Mucosa of rectum (tissue), 2 donors: ENCODE results near the gene PPAN.

ENCODE experiments used
- H3K27ac ChIP-seq, 2 donors: one replicate each; pipeline ENCODE4 v1.7.0; 2013; ENCODE audit warnings: inconsistent platforms in 2 of 2, low read depth in 2 of 2, low read length in 2 of 2
- H3K27me3 ChIP-seq, 2 donors: one replicate each; pipeline ENCODE4 v1.7.0; 2013; ENCODE audit warnings: low read length in 2 of 2; ENCODE audit not compliant: control insufficient read depth in 2 of 2, insufficient read depth in 2 of 2
- H3K36me3 ChIP-seq, 2 donors: one replicate each; pipeline ENCODE4 v1.7.0; 2013; ENCODE audit warnings: low read length in 2 of 2; ENCODE audit not compliant: control insufficient read depth in 2 of 2, insufficient read depth in 2 of 2
- H3K4me1 ChIP-seq, 2 donors: one replicate each; pipeline ENCODE4 v1.7.0; 2013; ENCODE audit warnings: low read length in 2 of 2, mild to moderate bottlenecking in 1 of 2; ENCODE audit not compliant: control insufficient read depth in 2 of 2, insufficient read depth in 2 of 2
- H3K4me3 ChIP-seq, 2 donors: one replicate each; pipeline ENCODE4 v1.7.0; 2013; ENCODE audit warnings: low read length in 2 of 2
- H3K9ac ChIP-seq, 2 donors: one replicate each; pipeline ENCODE4 v1.7.0; 2013; ENCODE audit warnings: low read length in 2 of 2, low read depth in 1 of 2, mild to moderate bottlenecking in 1 of 2
- H3K9me3 ChIP-seq, 2 donors: one replicate each; pipeline ENCODE4 v1.7.0; 2013; ENCODE audit warnings: low read length in 2 of 2; ENCODE audit not compliant: control insufficient read depth in 2 of 2
- donor health status: healthy.
- donor health status: Normal muscosa, but diverticular disease.

Gene PPAN

GRCh38 chr19:10093295-10094186 is 12.6 kb upstream of the PPAN start:
- H3K4me3 ChIP-seq: no peak overlapping the region
- no peak overlapping the region for H3K27ac ChIP-seq
- no peaks in the 10 kb centered on the region for H3K27me3 ChIP-seq
- no peaks in the 10 kb centered on the region for H3K9me3 ChIP-seq
- H3K36me3 ChIP-seq: peaks cover 5 to 22% of the 10 kb centered on the region in 2 donors
- H3K9ac ChIP-seq: no peak overlapping the region
- H3K4me1 ChIP-seq: peaks cover 5% of the 10 kb centered on the region in 2 donors

GRCh38 chr19:10095622-10095947 is 10.6 kb upstream of the PPAN start:
- H3K27ac ChIP-seq: peak overlapping the region; percentile 29 to 30
- H3K36me3 ChIP-seq: peaks cover 5 to 12% of the 10 kb centered on the region in 2 donors
- H3K27me3 ChIP-seq: no peaks in the 10 kb centered on the region
- no peaks in the 10 kb centered on the region for H3K9me3 ChIP-seq
- peak overlapping the region in 1 of 2 donors; percentile 8 for H3K9ac ChIP-seq
- peak overlapping the region in 1 of 2 donors; percentile 50 for H3K4me3 ChIP-seq
- peaks cover 5% of the 10 kb centered on the region in 2 donors for H3K4me1 ChIP-seq

- Histone ChIP-seq H3K27me3 (no peaks in the 10 kb centered on the region), H3K9me3 (no peaks in the 10 kb centered on the region), H3K27ac (peak overlapping the region; percentile 47 to 61), H3K4me3 (peak overlapping the region; percentile 66 to 74), H3K36me3 (peaks cover 5 to 8% of the 10 kb centered on the region in 2 donors), H3K4me1 (peaks cover 5% of the 10 kb centered on the region in 2 donors), H3K9ac (peak overlapping the region; percentile 63 to 70)
Measured at GRCh38 chr19:10095948-10096614, 10.1 kb upstream of the PPAN start.

GRCh38 chr19:10096615-10096963 is 9.6 kb upstream of the PPAN start:
- Histone ChIP-seq H3K9me3 (no peaks in the 10 kb centered on the region), H3K36me3 (peaks cover 2 to 7% of the 10 kb centered on the region in 2 donors), H3K4me3 (peak overlapping the region; percentile 66 to 74), H3K9ac (peak overlapping the region; percentile 63 to 70), H3K4me1 (peaks cover 5% of the 10 kb centered on the region in 2 donors), H3K27me3 (no peaks in the 10 kb centered on the region), H3K27ac (peak overlapping the region; percentile 47 to 61)

- Histone ChIP-seq H3K27ac (no peak overlapping the region), H3K27me3 (no peaks in the 10 kb centered on the region), H3K36me3 (no peaks in the 10 kb centered on the region), H3K9ac (no peak overlapping the region), H3K4me1 (peaks cover 5 to 12% of the 10 kb centered on the region in 2 donors), H3K4me3 (no peak overlapping the region), H3K9me3 (no peaks in the 10 kb centered on the region)
Measured at GRCh38 chr19:10100163-10100785, 5.9 kb upstream of the PPAN start.

- Histone ChIP-seq H3K27ac (peak overlapping the region; percentile 27 to 68), H3K4me1 (peaks cover 7 to 19% of the 10 kb centered on the region in 2 donors), H3K9me3 (no peaks in the 10 kb centered on the region), H3K36me3 (peaks cover 3 to 4% of the 10 kb centered on the region in 2 donors), H3K4me3 (no peak overlapping the region), H3K9ac (no peak overlapping the region), H3K27me3 (no peaks in the 10 kb centered on the region)
Measured at GRCh38 chr19:10102787-10103236, 3.4 kb upstream of the PPAN start.

GRCh38 chr19:10104130-10104513 is 2.0 kb upstream of the PPAN start:
- Histone ChIP-seq H3K9me3 (no peaks in the 10 kb centered on the region), H3K4me1 (peaks cover 7 to 19% of the 10 kb centered on the region in 2 donors), H3K4me3 (no peak overlapping the region), H3K36me3 (peaks cover 10 to 14% of the 10 kb centered on the region in 2 donors), H3K27me3 (no peaks in the 10 kb centered on the region), H3K9ac (no peak overlapping the region), H3K27ac (peak overlapping the region in 1 of 2 donors; percentile 80)

- H3K27ac ChIP-seq: peak overlapping the region; percentile 6 to 80
- H3K9ac ChIP-seq: peak overlapping the region in 1 of 2 donors; percentile 5
- H3K9me3 ChIP-seq: no peaks in the 10 kb centered on the region
- peaks cover 16 to 21% of the 10 kb centered on the region in 2 donors for H3K36me3 ChIP-seq
- H3K27me3 ChIP-seq: no peaks in the 10 kb centered on the region
- H3K4me3 ChIP-seq: peak overlapping the region in 1 of 2 donors; percentile 7
- H3K4me1 ChIP-seq: peaks cover 7 to 19% of the 10 kb centered on the region in 2 donors
Measured at GRCh38 chr19:10104665-10105508, 1.3 kb upstream of the PPAN start.

- Histone ChIP-seq H3K9me3 (no peaks in the 10 kb centered on the region), H3K4me3 (peak overlapping the region in 1 of 2 donors; percentile 83), H3K27ac (peak overlapping the region; percentile 45 to 80), H3K36me3 (peaks cover 24 to 29% of the 10 kb centered on the region in 2 donors), H3K4me1 (peaks cover 7 to 19% of the 10 kb centered on the region in 2 donors), H3K27me3 (no peaks in the 10 kb centered on the region), H3K9ac (no peak overlapping the region)
Measured at GRCh38 chr19:10105509-10106099, 558 bp upstream of the PPAN start.
